HepG2 (cell line): ENCODE measurements around the gene ZNF771. TPM values are rescaled to one million over a fixed set of nuclear protein-coding genes. Genes with fewer than 3 reads are reported as not detected.

ENCODE experiments used
- ETV6 ChIP-seq: sonication (generic); formaldehyde crosslinking; conservative IDR thresholded peaks from 2 replicates; pipeline ENCODE4 v1.4.0; 2020; ENCODE audit warnings: missing genetic modification reagents
- KLF16 ChIP-seq, 2 experiments: sonication (generic) in 1 of 2; formaldehyde crosslinking in 1 of 2; IDR thresholded peaks; 2 replicates each; pipeline versions ENCODE4 v1.6.1 to v1.8.0; 2016 to 2023; ENCODE audit warnings: missing genetic modification reagents in 2 of 2, missing compliant biosample characterization in 1 of 2
- REL ChIP-seq: sonication (generic); formaldehyde crosslinking; conservative IDR thresholded peaks from 2 replicates; pipeline ENCODE4 v1.8.0; 2022; ENCODE audit warnings: mild to moderate bottlenecking, missing genetic modification reagents, moderate library complexity
- SMAD9 ChIP-seq: sonication (generic); formaldehyde crosslinking; IDR thresholded peaks from 2 replicates; pipeline ENCODE4 v1.5.1; 2020; ENCODE audit warnings: mild to moderate bottlenecking, missing genetic modification reagents
- THYN1 ChIP-seq: sonication (generic); formaldehyde crosslinking; IDR thresholded peaks from 2 replicates; pipeline ENCODE4 v1.8.1; 2023; ENCODE audit warnings: low read depth, mild to moderate bottlenecking, moderate library complexity, missing genetic modification reagents, borderline replicate concordance
- ZFP82 ChIP-seq: sonication (generic); formaldehyde crosslinking; IDR thresholded peaks from 2 replicates; pipeline ENCODE4 v1.5.1; 2020; ENCODE audit warnings: mild to moderate bottlenecking, missing genetic modification reagents, borderline replicate concordance
- ZNF136 ChIP-seq: sonication (generic); formaldehyde crosslinking; IDR thresholded peaks from 2 replicates; pipeline ENCODE4 v1.8.1; 2022; ENCODE audit warnings: low read depth, mild to moderate bottlenecking, moderate library complexity, missing genetic modification reagents
- ZNF264 ChIP-seq: sonication (generic); formaldehyde crosslinking; IDR thresholded peaks from 2 replicates; pipeline ENCODE4 v1.4.0; 2020; ENCODE audit warnings: missing genetic modification reagents
- ZNF3 ChIP-seq: IDR thresholded peaks from 2 replicates; pipeline ENCODE4 v1.7.0; 2017; ENCODE audit warnings: inconsistent platforms
- ZNF337 ChIP-seq: sonication (generic); formaldehyde crosslinking; IDR thresholded peaks from 2 replicates; pipeline ENCODE4 v1.5.1; 2020; ENCODE audit warnings: missing genetic modification reagents, low read depth, mild to moderate bottlenecking, borderline replicate concordance
- ZNF432 ChIP-seq: sonication (generic); formaldehyde crosslinking; IDR thresholded peaks from 2 replicates; pipeline ENCODE4 v1.5.0; 2020; ENCODE audit warnings: missing genetic modification reagents, mild to moderate bottlenecking, borderline replicate concordance
- ZNF558 ChIP-seq: sonication (generic); formaldehyde crosslinking; IDR thresholded peaks from 2 replicates; pipeline ENCODE4 v1.9.0; 2022; ENCODE audit warnings: mild to moderate bottlenecking, missing genetic modification reagents, borderline replicate concordance
- ZNF674 ChIP-seq: sonication (generic); formaldehyde crosslinking; IDR thresholded peaks from 2 replicates; pipeline ENCODE4 v1.5.0; 2020; ENCODE audit warnings: low read depth, mild to moderate bottlenecking, missing genetic modification reagents
- polyA plus RNA-seq, 8 experiments: library from polyadenylated mRNA; depleted of rRNA in 3 of 8; stranded (reverse) in 7 of 8; unstranded in 1 of 8; fragments of >200 nt; fragmentation: Illumina TruSeq in 4 of 8; extraction: Trizol in 4 of 8; gene quantifications; 2 replicates each; pipeline versions ENCODE4 v1.2.1 to v1.2.3, GENCODE V29; 2011 to 2016; ENCODE audit warnings: low read depth in 4 of 8, missing spikeins in 1 of 8, mixed read lengths in 1 of 8; ENCODE audit not compliant: insufficient read depth in 1 of 8
- total RNA-seq, 5 experiments: library from RNA; depleted of rRNA; stranded (reverse); fragments of >200 nt; fragmentation: Illumina TruSeq; extraction: Trizol; gene quantifications; 2 replicates each; pipeline ENCODE4 v1.2.3, GENCODE V29; 2016; ENCODE audit warnings: low read depth in 1 of 5
- TF ChIP-seq, protein P1 (sequence below): IDR thresholded peaks from 2 replicates; pipeline ENCODE4 v1.6.1; 2016; ENCODE audit warnings: low read depth, missing genetic modification reagents, missing compliant biosample characterization
- TF ChIP-seq, protein P2 (sequence below): sonication (generic); formaldehyde crosslinking; IDR thresholded peaks from 2 replicates; pipeline ENCODE4 v1.4.0; 2020; ENCODE audit warnings: mild to moderate bottlenecking, missing genetic modification reagents
- TF ChIP-seq, protein P3 (sequence below): sonication (generic); formaldehyde crosslinking; IDR thresholded peaks from 2 replicates; pipeline ENCODE4 v1.8.0; 2022; ENCODE audit warnings: mild to moderate bottlenecking, missing genetic modification reagents, moderate library complexity
- TF ChIP-seq, protein P4 (sequence below): IDR thresholded peaks from 2 replicates; pipeline ENCODE4 v1.6.1; 2016; ENCODE audit warnings: missing compliant biosample characterization, missing genetic modification reagents, borderline replicate concordance

The ZNF771 gene
- total and polyA plus RNA-seq, 2 of the 13 experiments (the other 11 are each of a cell fraction or from before 2014, with no cell fraction given) = 5.0 to 11.8 TPM

DNA sequence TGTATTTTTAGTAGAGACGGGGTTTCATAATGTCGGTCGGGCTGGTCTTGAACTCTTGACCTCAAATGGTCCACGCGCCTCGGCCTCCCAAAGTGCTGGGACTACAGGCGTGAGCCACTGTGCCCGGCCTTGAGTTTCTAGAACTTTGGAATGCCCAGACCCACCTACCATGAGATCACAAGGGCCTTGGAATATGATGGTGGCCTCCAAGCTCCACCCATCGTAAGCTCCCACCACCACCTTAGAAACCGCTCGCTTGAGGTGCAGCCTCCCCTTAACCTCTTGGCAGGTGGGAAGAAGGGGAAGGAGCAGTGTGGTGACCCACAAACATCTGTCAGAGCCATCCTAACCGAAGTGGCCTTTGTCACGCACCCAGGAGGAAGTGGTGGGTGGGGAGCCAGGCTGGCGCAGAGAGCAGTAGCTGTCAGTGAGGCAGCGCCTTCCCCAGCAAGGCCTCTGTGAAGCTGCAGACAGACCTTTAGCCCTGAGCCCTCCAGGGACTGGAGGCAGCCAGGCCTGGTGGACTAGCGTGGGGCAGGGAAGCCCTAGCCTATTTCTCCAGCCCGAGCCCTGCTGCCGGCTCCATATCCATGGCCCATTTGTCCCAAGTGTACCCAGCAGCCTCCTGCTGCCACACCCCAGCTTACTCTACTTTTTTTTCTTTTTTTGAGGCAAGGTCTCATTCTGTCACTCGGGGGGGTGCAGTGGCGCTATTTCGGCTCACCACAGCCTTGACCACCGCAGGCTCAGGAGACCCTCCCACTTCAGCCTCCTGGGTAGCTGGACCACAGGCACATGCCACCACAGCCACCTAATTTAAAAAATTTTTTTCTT lies 51.4 kb downstream of the ZNF771 start (continued):
- TF ChIP-seq SMAD9 (CRISPR knock-in tag) (no peak), ETV6 (CRISPR knock-in tag) (no peak), ZFP82 (CRISPR knock-in tag) (no peak), ZNF3 (CRISPR knock-in tag) (no peak), REL (CRISPR knock-in tag) (no peak), ZNF136 (CRISPR knock-in tag) (0 out of 2 replicates have a peak, but pooled peaks have one; percentile 48), ZNF264 (CRISPR knock-in tag) (no peak), ZNF674 (no peak), ZNF558 (0 out of 2 replicates have a peak, but pooled peaks have one; percentile 59), ZNF432 (no peak), ZNF337 (CRISPR knock-in tag) (peak; percentile 90; the same call in 1 of the 2 replicates), THYN1 (CRISPR knock-in tag) (peak; percentile 21; the same call in 1 of the 2 replicates), KLF16 (CRISPR knock-in tag; IDR thresholded peaks at IDR 0.05) (peak in 1 of 2 experiments; percentile 69; a peak in 2 of 4 replicates)
- TF ChIP-seq, protein P1, sequence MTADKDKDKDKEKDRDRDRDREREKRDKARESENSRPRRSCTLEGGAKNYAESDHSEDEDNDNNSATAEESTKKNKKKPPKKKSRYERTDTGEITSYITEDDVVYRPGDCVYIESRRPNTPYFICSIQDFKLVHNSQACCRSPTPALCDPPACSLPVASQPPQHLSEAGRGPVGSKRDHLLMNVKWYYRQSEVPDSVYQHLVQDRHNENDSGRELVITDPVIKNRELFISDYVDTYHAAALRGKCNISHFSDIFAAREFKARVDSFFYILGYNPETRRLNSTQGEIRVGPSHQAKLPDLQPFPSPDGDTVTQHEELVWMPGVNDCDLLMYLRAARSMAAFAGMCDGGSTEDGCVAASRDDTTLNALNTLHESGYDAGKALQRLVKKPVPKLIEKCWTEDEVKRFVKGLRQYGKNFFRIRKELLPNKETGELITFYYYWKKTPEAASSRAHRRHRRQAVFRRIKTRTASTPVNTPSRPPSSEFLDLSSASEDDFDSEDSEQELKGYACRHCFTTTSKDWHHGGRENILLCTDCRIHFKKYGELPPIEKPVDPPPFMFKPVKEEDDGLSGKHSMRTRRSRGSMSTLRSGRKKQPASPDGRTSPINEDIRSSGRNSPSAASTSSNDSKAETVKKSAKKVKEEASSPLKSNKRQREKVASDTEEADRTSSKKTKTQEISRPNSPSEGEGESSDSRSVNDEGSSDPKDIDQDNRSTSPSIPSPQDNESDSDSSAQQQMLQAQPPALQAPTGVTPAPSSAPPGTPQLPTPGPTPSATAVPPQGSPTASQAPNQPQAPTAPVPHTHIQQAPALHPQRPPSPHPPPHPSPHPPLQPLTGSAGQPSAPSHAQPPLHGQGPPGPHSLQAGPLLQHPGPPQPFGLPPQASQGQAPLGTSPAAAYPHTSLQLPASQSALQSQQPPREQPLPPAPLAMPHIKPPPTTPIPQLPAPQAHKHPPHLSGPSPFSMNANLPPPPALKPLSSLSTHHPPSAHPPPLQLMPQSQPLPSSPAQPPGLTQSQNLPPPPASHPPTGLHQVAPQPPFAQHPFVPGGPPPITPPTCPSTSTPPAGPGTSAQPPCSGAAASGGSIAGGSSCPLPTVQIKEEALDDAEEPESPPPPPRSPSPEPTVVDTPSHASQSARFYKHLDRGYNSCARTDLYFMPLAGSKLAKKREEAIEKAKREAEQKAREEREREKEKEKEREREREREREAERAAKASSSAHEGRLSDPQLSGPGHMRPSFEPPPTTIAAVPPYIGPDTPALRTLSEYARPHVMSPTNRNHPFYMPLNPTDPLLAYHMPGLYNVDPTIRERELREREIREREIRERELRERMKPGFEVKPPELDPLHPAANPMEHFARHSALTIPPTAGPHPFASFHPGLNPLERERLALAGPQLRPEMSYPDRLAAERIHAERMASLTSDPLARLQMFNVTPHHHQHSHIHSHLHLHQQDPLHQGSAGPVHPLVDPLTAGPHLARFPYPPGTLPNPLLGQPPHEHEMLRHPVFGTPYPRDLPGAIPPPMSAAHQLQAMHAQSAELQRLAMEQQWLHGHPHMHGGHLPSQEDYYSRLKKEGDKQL (CRISPR knock-in tag) = no peak
- TF ChIP-seq, protein P2, sequence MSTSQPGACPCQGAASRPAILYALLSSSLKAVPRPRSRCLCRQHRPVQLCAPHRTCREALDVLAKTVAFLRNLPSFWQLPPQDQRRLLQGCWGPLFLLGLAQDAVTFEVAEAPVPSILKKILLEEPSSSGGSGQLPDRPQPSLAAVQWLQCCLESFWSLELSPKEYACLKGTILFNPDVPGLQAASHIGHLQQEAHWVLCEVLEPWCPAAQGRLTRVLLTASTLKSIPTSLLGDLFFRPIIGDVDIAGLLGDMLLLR (CRISPR knock-in tag) = no peak
- TF ChIP-seq, protein P3, sequence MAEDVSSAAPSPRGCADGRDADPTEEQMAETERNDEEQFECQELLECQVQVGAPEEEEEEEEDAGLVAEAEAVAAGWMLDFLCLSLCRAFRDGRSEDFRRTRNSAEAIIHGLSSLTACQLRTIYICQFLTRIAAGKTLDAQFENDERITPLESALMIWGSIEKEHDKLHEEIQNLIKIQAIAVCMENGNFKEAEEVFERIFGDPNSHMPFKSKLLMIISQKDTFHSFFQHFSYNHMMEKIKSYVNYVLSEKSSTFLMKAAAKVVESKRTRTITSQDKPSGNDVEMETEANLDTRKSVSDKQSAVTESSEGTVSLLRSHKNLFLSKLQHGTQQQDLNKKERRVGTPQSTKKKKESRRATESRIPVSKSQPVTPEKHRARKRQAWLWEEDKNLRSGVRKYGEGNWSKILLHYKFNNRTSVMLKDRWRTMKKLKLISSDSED (CRISPR knock-in tag) = no peak
- TF ChIP-seq, protein P4, sequence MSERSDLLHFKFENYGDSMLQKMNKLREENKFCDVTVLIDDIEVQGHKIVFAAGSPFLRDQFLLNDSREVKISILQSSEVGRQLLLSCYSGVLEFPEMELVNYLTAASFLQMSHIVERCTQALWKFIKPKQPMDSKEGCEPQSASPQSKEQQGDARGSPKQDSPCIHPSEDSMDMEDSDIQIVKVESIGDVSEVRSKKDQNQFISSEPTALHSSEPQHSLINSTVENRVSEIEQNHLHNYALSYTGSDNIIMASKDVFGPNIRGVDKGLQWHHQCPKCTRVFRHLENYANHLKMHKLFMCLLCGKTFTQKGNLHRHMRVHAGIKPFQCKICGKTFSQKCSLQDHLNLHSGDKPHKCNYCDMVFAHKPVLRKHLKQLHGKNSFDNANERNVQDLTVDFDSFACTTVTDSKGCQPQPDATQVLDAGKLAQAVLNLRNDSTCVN (CRISPR knock-in tag) = peak; percentile 3; the same call in 1 of the 2 replicates
